ENCODE measurements around the gene MAEL.

GRCh38 chr1:166980383-166980782 lies 8.7 kb upstream of the MAEL start:
- TF ChIP-seq EGR1 (IDR thresholded peaks at IDR 0.05; ENCODE audit: low read depth) (no peak), JUND (IDR thresholded peaks at IDR 0.05) (no peak), CTCF (IDR thresholded peaks at IDR 0.05 in 2 of 3, conservative IDR thresholded peaks at IDR 0.05 in 1 of 3; ENCODE audit: borderline replicate concordance in 1 of 3, insufficient read depth in 1 of 3, low read depth in 2 of 3, low read length in 2 of 3) (no peak), POLR2A (IDR thresholded peaks at IDR 0.05; ENCODE audit: borderline replicate concordance, extremely low read depth, insufficient read depth, insufficient read length) (no peak)
